HuH-7.5 (cell line): Measurements from ENCODE around the gene TAGLN2.
"Not testable (repeated sequence)": the region's sequence is repeated elsewhere in the genome, so short reads cannot be mapped to it uniquely, and the experiment has no call there.

Source experiments
- DNase-seq: peaks from one replicate; pipeline ENCODE4 v3.0.0; 2011; ENCODE audit warnings: low spot score

Gene TAGLN2

GRCh38 chr1:159899634-159900033, 25.7 kb downstream of the TAGLN2 start:
- not testable (repeated sequence) for DNase-seq

GRCh38 chr1:159898527-159898926, 26.8 kb downstream of the TAGLN2 start:
- DNase-seq = no peak

GRCh38 chr1:159897962-159898361, 27.3 kb downstream of the TAGLN2 start:
- no peak for DNase-seq

DNA sequence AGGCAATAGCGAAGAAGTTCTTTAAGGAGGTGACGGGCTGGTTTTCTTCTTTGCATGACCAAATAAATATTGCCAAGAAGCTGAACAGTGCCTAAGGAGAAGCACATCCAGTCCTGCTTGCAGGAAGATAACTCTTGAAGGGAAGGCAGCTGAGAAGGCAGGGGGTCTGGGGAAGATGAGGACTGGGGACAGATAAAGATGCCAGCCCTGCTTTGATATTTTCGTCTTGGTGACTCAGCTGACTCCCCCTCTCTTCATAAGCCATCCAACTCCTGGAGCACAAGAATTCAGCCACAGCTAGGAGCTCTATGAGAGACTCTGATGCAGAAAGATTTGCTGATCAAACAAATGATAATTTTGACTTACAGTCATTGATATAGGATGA, 28.8 kb downstream of the TAGLN2 start:
- no peak for DNase-seq

GRCh38 chr1:159895836-159896545, 29.3 kb downstream of the TAGLN2 start:
- DNase-seq = no peak

GRCh38 chr1:159895286-159895685, 30.0 kb downstream of the TAGLN2 start:
- DNase-seq = no peak

GRCh38 chr1:159892944-159893343, 32.4 kb downstream of the TAGLN2 start:
- no peak for DNase-seq

DNA sequence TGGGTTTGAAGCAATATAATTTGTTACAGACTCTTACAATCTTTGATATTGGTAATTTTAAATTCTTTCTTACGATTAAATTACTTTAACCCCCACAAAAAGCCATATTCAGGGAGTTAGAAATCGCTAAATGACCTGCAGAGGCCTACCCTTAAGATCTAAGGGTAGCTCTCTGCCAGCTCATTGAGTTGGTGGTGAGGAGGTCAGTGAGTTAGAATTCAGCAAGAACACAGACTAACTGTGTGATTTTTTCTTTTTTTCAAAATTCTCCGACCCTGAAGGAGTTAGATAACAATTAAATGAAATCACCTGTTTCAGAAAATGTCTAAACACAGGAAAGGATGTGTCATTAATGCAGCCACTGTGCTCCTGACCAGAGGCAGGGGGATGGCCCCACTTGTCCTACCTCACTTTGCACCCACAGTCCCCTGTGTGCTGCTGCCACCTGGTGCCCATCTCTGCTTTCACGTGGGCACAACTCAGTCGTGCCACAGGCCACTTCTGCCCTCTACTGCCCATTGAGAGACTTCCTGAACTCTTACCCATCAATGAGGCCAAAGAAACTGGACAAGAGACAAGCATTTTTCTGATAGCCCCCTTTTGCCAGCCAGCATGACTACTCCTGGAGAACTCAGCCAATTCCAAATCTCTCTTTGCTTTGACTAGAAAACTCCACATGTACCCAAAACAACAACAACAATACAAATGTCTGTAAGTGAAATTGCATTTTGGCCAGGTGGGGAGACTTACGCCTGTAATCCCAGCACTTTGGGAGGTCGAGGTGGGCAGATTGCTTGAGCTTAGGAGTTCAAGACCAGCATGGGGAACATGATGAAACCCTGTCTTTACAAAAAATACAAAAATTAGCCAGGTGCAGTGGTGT, 33.8 kb downstream of the TAGLN2 start:
- DNase-seq = peak; percentile 21

DNA sequence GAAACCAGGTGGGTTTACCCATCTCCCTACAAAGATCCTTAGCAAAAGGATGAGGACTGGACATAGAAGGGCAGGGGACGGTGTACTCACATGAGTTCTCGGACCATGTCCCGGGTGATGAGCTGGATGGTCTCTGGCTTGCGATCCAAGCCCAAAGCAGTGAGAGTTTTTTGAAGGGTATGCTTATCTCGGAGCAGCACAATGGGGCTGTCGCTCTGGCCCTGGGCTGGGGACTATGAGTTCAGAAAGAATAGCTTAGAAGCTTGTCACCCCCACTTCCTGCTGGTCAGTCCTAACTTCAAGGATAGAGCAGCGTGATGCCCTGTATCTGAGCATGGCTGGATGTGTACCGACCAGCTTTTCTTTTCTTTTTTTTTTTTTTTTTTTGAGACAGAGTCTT, 34.9 kb downstream of the TAGLN2 start:
- DNase-seq = no peak

GRCh38 chr1:159889821-159890252, 35.5 kb downstream of the TAGLN2 start:
- DNase-seq = no peak

DNA sequence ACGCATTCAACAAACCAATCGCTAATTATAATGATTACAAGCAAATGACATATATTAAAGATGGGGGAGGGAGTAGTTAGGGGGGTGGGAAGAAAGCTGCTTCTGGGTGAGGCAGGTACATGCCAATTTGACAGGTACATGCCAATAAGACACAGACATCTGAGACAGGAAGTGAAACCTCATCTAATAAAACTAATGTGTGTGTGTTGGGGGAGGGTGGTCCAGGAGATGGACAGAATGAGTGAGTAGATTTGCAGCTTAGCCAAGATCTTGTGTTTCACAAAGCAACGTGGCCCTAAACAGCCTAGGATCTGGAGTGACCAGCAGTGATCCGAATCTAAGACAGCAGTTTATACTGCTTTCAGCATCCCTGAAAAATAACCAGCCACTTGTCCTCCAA, 36.1 kb downstream of the TAGLN2 start:
- DNase-seq = no peak

DNA sequence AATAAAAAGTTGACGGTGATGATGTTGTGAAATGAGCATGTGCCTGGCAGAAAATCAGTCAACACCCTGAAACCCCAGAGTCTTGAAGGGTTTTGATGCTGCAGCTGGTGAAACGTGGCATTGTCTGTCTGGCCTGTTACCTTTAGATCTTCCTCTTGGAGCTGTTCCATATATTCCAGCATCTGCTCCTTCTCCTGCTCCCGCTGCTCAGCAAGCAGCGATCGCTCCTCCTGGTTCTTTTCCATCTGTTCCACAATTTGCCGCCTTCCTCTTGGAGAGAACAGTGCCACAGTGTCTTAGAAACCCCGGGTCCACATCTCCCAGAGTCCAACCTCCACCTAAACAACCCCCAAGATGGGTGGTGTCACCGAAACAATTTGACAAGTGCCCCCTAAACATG, 41.0 kb downstream of the TAGLN2 start:
- no peak for DNase-seq

GRCh38 chr1:159883134-159883533, 42.2 kb downstream of the TAGLN2 start:
- no peak for DNase-seq

DNA sequence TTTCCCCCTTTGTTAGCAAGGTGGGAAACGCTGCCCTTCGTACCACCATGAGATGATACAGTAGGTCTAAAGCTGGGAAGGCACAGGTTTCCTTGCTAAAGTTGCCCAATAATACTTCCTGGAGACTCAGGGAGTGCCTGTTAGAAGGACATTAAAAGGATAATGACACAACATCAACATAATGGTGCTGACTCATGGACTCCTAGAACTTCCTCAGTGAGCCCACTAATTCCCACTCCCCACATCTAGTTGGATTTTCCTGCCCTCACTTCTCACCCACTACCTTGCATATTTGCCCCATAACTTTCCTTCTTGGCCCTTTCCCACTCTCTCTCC, 42.8 kb downstream of the TAGLN2 start:
- DNase-seq = no peak

DNA sequence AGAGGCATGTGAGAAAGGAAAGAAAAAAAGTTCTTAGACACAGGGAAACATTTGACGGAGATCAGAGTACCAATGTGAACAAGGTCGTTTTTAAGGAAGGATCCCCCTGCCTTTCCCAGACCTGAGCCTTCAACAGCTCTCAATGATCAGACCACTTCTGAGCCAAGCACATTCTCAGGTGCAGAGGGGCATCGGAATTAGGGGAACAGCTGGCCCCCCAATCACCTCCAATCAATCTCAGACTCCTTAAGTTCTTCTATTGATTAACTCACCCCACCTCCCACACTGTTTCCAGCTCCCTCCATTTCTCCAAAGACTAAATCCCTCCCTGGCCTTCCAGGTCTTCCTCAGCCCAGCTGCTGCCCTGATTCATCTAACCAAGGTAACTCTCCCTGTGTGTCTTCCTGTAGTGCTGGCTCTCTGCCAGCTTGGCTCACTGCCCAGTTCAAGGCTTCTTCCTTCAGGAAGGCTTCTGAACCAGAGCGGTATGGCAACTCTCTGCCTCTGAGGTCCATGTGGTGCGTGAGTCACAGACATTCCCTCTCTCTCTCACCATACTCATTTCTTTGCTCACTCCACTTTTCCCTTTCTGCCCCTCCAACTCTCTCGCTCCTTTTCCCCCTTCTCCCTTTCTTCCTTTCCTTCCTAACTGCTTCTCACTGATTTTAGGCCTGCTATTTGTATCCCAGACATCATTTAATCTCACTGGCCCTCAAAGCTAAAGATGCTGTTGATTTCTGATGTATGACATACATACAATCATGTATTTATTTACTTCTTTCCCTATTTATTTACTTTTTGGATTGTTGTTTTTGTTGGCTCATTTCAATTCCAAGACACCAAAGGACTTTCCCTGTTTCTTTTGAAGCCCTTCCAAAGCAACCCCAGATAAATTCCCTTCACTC, 43.4 kb downstream of the TAGLN2 start:
- DNase-seq = no peak

- DNase-seq = no peak
These were observed 44.9 kb downstream of the TAGLN2 start for GRCh38 chr1:159880430-159880829.

DNA sequence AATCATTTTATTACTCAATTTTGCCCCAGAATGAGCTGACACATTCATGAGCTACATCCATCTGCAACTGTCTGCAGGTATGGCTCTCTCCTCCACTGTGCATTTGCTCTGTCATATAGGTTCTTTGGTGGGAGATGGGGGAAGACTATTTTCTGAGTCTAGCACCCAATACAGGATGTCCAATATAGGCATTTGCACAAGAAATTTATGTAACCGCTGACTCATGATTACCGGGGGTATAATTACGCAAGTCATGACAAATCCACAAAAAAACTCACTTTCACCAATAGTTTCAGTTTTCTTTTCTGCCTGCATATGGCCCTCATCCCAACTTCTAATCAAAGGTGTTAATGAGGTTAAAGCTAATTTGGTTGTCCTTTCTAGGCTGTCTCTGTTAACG, 45.3 kb downstream of the TAGLN2 start:
- no peak for DNase-seq

- DNase-seq = no peak
These were observed 46.2 kb downstream of the TAGLN2 start for GRCh38 chr1:159879136-159879535.

- no peak for DNase-seq
These were observed 47.4 kb downstream of the TAGLN2 start for GRCh38 chr1:159877695-159878444.

- no peak for DNase-seq
These were observed 51.7 kb downstream of the TAGLN2 start for GRCh38 chr1:159873530-159874143.

GRCh38 chr1:159872891-159873290, 52.4 kb downstream of the TAGLN2 start:
- DNase-seq = no peak
